ENCODE results near the gene GLIS1. TPM values are rescaled to one million over a fixed set of nuclear protein-coding genes. Genes with fewer than 3 reads are reported as not detected.

Gene GLIS1
- total RNA-seq, 1 donor from 2014 or later = not detected

DNA sequence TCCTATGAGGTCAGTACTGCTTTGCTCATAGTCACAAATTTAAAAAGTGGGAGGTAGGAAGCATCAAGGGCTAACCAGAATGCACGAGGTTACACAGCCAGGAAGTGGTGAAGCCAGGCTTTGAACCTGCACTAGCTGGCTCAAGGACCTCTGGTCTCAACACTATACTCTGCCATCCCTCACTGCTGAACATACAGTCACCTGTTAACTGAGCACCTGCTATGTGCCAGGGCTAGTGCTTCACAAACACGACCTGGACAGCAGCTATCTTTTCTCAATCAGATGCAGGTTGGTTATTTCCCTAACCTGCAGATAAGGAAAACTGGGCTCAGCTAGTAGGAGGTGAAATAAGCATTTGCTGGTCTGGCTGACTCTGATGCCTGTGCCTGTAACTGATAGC is 73.0 kb downstream of the GLIS1 start:
- TF ChIP-seq, protein P1, sequence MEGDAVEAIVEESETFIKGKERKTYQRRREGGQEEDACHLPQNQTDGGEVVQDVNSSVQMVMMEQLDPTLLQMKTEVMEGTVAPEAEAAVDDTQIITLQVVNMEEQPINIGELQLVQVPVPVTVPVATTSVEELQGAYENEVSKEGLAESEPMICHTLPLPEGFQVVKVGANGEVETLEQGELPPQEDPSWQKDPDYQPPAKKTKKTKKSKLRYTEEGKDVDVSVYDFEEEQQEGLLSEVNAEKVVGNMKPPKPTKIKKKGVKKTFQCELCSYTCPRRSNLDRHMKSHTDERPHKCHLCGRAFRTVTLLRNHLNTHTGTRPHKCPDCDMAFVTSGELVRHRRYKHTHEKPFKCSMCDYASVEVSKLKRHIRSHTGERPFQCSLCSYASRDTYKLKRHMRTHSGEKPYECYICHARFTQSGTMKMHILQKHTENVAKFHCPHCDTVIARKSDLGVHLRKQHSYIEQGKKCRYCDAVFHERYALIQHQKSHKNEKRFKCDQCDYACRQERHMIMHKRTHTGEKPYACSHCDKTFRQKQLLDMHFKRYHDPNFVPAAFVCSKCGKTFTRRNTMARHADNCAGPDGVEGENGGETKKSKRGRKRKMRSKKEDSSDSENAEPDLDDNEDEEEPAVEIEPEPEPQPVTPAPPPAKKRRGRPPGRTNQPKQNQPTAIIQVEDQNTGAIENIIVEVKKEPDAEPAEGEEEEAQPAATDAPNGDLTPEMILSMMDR (IDR thresholded peaks at IDR 0.05) = no peak
- Histone ChIP-seq H3K9me3 (no peaks in the 10 kb centered on the region), H3K36me3 (no peaks in the 10 kb centered on the region), H3K4me1 (no peaks in the 10 kb centered on the region), H3K27ac (no peak overlapping the region), H3K4me3 (no peak overlapping the region), H3K27me3 (no peaks in the 10 kb centered on the region)
- DNase-seq (ENCODE audit: low spot score in 2 of 2) = no peak
- intact Hi-C loops (cut with DNase I) = no loop called here

DNA sequence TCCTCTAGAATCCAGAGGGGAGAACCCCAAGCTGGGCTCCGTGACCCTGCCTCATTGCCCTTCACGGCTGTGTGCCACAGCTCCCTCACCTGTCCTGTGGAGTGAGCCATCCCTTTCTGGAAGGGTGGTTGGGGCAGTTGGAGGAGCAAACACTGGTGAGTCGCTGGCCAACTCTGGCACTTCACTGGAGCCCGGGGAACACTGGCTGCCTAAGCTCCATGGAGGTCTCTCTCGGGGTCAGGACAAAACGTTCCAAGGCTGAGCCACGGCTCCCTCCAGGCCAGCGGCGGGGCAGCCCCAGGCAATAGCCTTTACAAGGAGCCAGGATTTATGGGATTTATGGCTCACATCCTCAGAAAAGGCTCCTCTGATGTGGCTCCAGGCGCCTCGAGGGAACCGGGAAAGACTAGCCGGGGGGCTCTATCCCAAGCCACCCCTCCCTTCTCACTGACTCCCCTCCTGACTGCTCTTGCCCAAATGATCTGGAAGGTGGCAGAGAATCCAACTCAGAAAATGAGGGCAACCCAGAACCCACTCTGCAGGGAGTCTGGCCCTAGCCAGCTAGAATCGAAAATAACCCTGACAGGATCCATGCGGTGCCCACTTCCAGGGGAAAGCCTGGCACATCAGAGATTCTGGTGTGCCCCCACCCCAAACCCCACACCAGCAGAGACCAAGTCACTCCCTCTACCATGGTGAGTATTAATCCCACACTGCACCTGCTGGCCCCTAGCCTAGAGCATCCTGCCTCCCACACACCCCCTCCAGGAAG is 75.2 kb downstream of the GLIS1 start:
- H3K4me3 ChIP-seq = no peak overlapping the region
- no peak for DNase-seq (ENCODE audit: low spot score in 2 of 2)

DNA sequence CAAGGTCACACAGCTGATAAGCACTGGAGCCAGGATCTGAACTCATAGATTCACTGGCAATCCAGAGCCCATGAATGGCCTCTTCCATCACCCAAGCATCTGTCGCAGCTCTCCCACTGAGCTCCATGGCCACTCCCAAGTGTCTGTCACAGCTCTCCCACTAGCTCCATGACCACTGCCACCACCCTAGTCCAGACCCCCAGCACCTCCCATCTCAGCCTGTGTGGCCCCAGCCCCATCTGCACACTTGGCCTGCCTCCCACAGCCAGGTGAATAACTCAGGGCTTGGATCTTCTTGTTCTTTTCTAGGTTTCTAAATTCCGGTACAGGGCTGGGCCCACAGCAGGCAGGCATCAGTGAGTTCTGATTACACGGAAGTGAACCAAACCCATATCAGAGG is 76.0 kb downstream of the GLIS1 start:
- intact Hi-C loops (cut with DNase I) = no loop called here
- H3K27me3 ChIP-seq = no peaks in the 10 kb centered on the region
- no peaks in the 10 kb centered on the region for H3K36me3 ChIP-seq
- no peak for DNase-seq (ENCODE audit: low spot score in 2 of 2)
- TF ChIP-seq, protein P1 (IDR thresholded peaks at IDR 0.05) = no peak
- H3K9me3 ChIP-seq = no peaks in the 10 kb centered on the region
- H3K4me3 ChIP-seq = no peak overlapping the region
- no peak overlapping the region for H3K27ac ChIP-seq
- no peaks in the 10 kb centered on the region for H3K4me1 ChIP-seq

More for the DNA sequence above, 75.2 kb downstream of the GLIS1 start:
- Histone ChIP-seq H3K27me3 (no peaks in the 10 kb centered on the region), H3K27ac (no peak overlapping the region), H3K4me1 (no peaks in the 10 kb centered on the region), H3K9me3 (no peaks in the 10 kb centered on the region), H3K36me3 (no peaks in the 10 kb centered on the region)
- intact Hi-C loops (cut with DNase I) = no loop called here
- TF ChIP-seq, protein P1 (IDR thresholded peaks at IDR 0.05) = no peak

DNA sequence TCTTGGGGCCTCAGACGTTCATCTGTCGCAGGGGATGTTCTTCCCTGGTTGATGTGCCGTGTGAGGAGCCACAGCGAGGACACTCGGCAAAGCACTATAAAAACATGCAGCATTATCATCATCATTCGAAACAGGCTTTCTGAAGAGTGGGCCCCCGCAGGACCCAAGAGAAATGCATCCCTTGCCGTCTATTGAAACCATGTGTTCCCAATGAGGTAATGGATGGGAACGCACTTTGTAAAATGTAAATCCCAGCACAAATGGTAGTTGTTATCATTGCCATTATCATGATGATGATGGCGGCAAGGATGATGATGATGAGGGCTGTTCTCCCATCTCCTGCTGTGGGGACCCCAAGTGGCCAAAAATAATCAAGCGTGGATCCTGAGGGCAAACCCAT is 76.8 kb downstream of the GLIS1 start:
- Histone ChIP-seq H3K27me3 (no peaks in the 10 kb centered on the region), H3K36me3 (no peaks in the 10 kb centered on the region), H3K4me3 (no peak overlapping the region), H3K27ac (no peak overlapping the region), H3K4me1 (no peaks in the 10 kb centered on the region), H3K9me3 (no peaks in the 10 kb centered on the region)
- DNase-seq (ENCODE audit: low spot score in 2 of 2) = no peak
- TF ChIP-seq, protein P1 (IDR thresholded peaks at IDR 0.05) = no peak
- intact Hi-C loops (cut with DNase I) = no loop called here

DNA sequence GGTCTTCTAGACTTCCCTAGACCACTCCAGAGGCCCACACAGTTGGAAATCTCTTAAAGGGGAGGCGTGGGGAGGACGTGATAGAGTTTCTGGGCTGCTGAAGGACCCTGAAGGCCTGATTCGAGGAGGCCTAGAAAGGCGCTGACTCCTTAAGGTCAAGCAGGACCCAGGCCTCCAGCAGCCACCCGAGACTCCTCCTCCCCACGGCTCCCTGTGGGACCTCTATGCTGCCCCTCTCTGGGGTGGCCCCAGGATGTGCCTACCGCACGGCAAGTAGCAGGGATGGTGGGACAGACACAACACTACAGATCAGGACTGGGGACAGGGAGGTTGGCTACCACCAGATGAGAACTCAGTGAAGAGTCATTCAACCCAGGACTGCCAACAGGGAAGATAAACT is 77.5 kb downstream of the GLIS1 start:
- intact Hi-C loops (cut with DNase I) = no loop called here
- no peak for DNase-seq (ENCODE audit: low spot score in 2 of 2)

More for the DNA sequence above, 77.5 kb downstream of the GLIS1 start:
- H3K4me1 ChIP-seq = no peaks in the 10 kb centered on the region
- TF ChIP-seq, protein P1 (IDR thresholded peaks at IDR 0.05) = no peak
- H3K27me3 ChIP-seq = no peaks in the 10 kb centered on the region
- H3K9me3 ChIP-seq = no peaks in the 10 kb centered on the region
- no peak overlapping the region for H3K4me3 ChIP-seq
- no peaks in the 10 kb centered on the region for H3K36me3 ChIP-seq
- H3K27ac ChIP-seq = no peak overlapping the region
